OCI-LY7 (cell line): ENCODE results near the gene GPR3. TPM values are rescaled to one million over a fixed set of nuclear protein-coding genes. Genes with fewer than 3 reads are reported as not detected.

Source experiments
- BruUV-seq: library from RNA; stranded (reverse); fragments of 400-500 nt; replicated peaks from 2 replicates; lab custom pipeline; 2021; lab: Mats Ljungman, UMichigan
- CTCF ChIA-PET: fragments of 300-600 bp; sonication (Branson Sonifier 250); formaldehyde crosslinking; loops from one replicate; lab custom pipeline; 2022; ENCODE audit warnings: antibody characterized with exemption; ENCODE audit not compliant: unreplicated experiment; lab: Charles Lee
- POLR2A ChIA-PET: fragments of 300-600 bp; sonication (Branson Sonifier 250); formaldehyde crosslinking; loops from one replicate; lab custom pipeline; 2022; ENCODE audit warnings: antibody characterized with exemption; lab: Charles Lee
- DNase-seq: peaks from one replicate; pipeline ENCODE4 v3.0.0-alpha.2; 2015; ENCODE audit warnings: low spot score
- H2AFZ ChIP-seq: fragments of 200-600 bp; sonication (generic), shearing (Covaris generic); 2 replicates; pipeline ENCODE4 v1.6.1; 2014; ENCODE audit warnings: mild to moderate bottlenecking, antibody characterized with exemption, low read length, moderate library complexity
- H3K27ac ChIP-seq: fragments of 200-600 bp; sonication (generic); 2 replicates; pipeline ENCODE4 v1.5.1; 2014; ENCODE audit warnings: mixed run types, low read depth, mild to moderate bottlenecking, moderate library complexity, low read length, inconsistent platforms; ENCODE audit not compliant: poor library complexity, severe bottlenecking
- H3K36me3 ChIP-seq: fragments of 200-600 bp; sonication (generic); 2 replicates; pipeline ENCODE4 v1.6.1; 2014; ENCODE audit warnings: mild to moderate bottlenecking, antibody characterized with exemption, low read length, moderate library complexity, mixed read lengths; ENCODE audit not compliant: insufficient read depth
- H3K4me1 ChIP-seq: fragments of 200-600 bp; sonication (generic); 2 replicates; pipeline ENCODE4 v1.5.1; 2014; ENCODE audit warnings: mild to moderate bottlenecking, low read length; ENCODE audit not compliant: insufficient read depth, poor library complexity, severe bottlenecking
- H3K4me2 ChIP-seq: fragments of 200-600 bp; sonication (generic); 2 replicates; pipeline ENCODE4 v1.6.1; 2014; ENCODE audit warnings: mild to moderate bottlenecking, low read length
- H3K4me3 ChIP-seq: fragments of 200-600 bp; sonication (generic); 2 replicates; pipeline ENCODE4 v1.5.1; 2014; ENCODE audit warnings: mild to moderate bottlenecking, low read depth, low read length; ENCODE audit not compliant: poor library complexity, severe bottlenecking
- H3K79me2 ChIP-seq: fragments of 200-600 bp; sonication (generic); 2 replicates; pipeline ENCODE4 v1.6.1; 2016; ENCODE audit warnings: low read depth, mild to moderate bottlenecking, low read length, moderate library complexity, mixed read lengths; ENCODE audit not compliant: insufficient read depth
- H3K9me2 ChIP-seq: fragments of 200-600 bp; sonication (generic); 2 replicates; pipeline ENCODE4 v1.6.1; 2016; ENCODE audit warnings: mild to moderate bottlenecking, low read length, mixed read lengths; ENCODE audit not compliant: insufficient read depth
- H3K9me3 ChIP-seq: fragments of 200-600 bp; sonication (generic); 2 replicates; pipeline ENCODE4 v1.6.1; 2014; ENCODE audit warnings: mild to moderate bottlenecking, mixed run types, low read length, mixed read lengths
- H4K20me1 ChIP-seq: fragments of 200-600 bp; sonication (generic); 2 replicates; pipeline ENCODE4 v1.6.1; 2014; ENCODE audit warnings: mild to moderate bottlenecking, antibody characterized with exemption, low read length, moderate library complexity, mixed read lengths; ENCODE audit not compliant: insufficient read depth
- EZH2phosphoT487 ChIP-seq: fragments of 200-600 bp; sonication (generic); IDR thresholded peaks from 2 replicates; pipeline ENCODE4 v1.6.1; 2018; ENCODE audit warnings: low read depth, borderline replicate concordance, mild to moderate bottlenecking, mixed run types, antibody characterized with exemption, low read length, moderate library complexity, mixed read lengths
- intact Hi-C: fragments of 100-400 bp; cut with micrococcal nuclease; formaldehyde crosslinking; loops from one replicate; pipeline ENCODE4 v1.10.0; 2022; ENCODE audit not compliant: unreplicated experiment
- total RNA-seq, 2 experiments: library from RNA; depleted of rRNA in 1 of 2; stranded (reverse); fragments of >200 nt in 1 of 2; shearing (Covaris generic) in 1 of 2; gene quantifications; 2 replicates each; pipeline ENCODE4 v1.2.3, GENCODE V29; 2014 to 2022
- TF ChIP-seq, protein P1 (sequence below): fragments of 200-600 bp; sonication (generic); conservative IDR thresholded peaks from 2 replicates; pipeline ENCODE4 v1.5.1; 2014; ENCODE audit warnings: mild to moderate bottlenecking, antibody characterized with exemption, low read length, moderate library complexity, mixed read lengths

Gene GPR3
- total RNA-seq, 2 experiments from 2014 or later, result 0.25 to 0.32 TPM

DNA sequence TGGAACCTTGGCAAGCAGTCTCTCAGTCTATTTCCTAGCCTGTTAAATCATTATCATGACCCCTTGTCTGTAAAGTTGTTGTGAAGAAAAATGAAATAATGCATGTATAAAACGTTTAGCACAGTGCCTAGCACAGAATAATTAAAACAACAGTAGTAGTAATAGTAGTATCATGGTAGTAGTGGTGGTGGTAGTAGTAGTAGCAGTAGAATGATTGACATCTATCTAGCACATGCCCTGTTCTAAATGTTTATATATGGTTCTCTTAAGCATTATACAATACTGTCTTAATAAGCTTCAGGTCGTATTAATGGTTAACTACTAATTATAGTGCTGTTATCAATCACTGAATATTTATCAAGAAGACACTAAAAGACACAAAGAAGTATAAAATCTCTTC lies 46.7 kb downstream of the GPR3 start:
- intact Hi-C loops, result no loop called here

DNA sequence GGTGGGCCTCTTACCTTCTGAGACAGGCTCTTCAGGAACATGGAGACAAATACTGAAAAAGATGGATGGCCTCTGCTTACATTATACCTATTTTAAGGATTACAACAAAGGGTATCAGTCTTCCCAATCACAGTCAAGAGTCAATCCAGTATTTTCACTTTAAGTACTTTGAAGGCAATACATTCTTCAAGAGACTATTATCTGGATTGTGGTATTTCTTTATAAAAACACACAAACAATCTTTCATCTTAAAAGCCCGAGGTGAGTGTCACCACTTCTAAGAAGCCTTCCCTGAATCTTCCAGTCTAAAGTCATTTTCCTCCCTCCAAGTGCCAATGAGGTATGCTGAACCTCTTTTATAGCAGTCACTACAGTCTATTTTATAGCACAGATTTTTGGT lies 52.2 kb downstream of the GPR3 start:
- DNase-seq, result no peak
- Histone ChIP-seq H3K36me3 (peaks cover 16% of the 10 kb centered on the region), H3K9me2 (no peaks in the 10 kb centered on the region), H3K9me3 (no peaks in the 10 kb centered on the region), H4K20me1 (no peaks in the 10 kb centered on the region; the same call in 1 of the 2 replicates), H3K79me2 (peaks cover 75% of the 10 kb centered on the region), H3K4me3 (no peak overlapping the region), H3K4me1 (peaks cover 67% of the 10 kb centered on the region), H2AFZ (no peak overlapping the region), H3K27ac (no peak overlapping the region), H3K4me2 (peak overlapping the region; percentile 67)
- intact Hi-C loops, result no loop called here
- ChIA-PET POLR2A (interaction anchor here (0.5 to 3.3 kb wide), 4 partner anchors 8 to 694 kb away, joined by 4 to 24 read pairs (median 8); no protein-coding TSS in a partner anchor), CTCF (no interaction called here)
- TF ChIP-seq EZH2phosphoT487, result no peak
- TF ChIP-seq, protein P1, sequence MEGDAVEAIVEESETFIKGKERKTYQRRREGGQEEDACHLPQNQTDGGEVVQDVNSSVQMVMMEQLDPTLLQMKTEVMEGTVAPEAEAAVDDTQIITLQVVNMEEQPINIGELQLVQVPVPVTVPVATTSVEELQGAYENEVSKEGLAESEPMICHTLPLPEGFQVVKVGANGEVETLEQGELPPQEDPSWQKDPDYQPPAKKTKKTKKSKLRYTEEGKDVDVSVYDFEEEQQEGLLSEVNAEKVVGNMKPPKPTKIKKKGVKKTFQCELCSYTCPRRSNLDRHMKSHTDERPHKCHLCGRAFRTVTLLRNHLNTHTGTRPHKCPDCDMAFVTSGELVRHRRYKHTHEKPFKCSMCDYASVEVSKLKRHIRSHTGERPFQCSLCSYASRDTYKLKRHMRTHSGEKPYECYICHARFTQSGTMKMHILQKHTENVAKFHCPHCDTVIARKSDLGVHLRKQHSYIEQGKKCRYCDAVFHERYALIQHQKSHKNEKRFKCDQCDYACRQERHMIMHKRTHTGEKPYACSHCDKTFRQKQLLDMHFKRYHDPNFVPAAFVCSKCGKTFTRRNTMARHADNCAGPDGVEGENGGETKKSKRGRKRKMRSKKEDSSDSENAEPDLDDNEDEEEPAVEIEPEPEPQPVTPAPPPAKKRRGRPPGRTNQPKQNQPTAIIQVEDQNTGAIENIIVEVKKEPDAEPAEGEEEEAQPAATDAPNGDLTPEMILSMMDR, result no peak
- BruUV-seq, result no TSS peak

More for the DNA sequence above, 46.7 kb downstream of the GPR3 start:
- peaks cover 3% of the 10 kb centered on the region for H3K36me3 ChIP-seq
- H3K4me3 ChIP-seq, result peak overlapping the region; percentile 61
- H3K9me2 ChIP-seq, result no peaks in the 10 kb centered on the region
- DNase-seq, result no peak
- TF ChIP-seq, protein P1, result no peak
- no peak for TF ChIP-seq EZH2phosphoT487
- ChIA-PET CTCF (interaction anchor here (0.6 to 1.6 kb wide), 2 partner anchors 23 to 36 kb away, joined by 3 to 6 read pairs; no protein-coding TSS in a partner anchor), POLR2A (interaction anchor here (1.1 to 5.4 kb wide), 4 partner anchors 8 to 25 kb away, joined by 3 to 25 read pairs (median 4); no protein-coding TSS in a partner anchor)
- peaks cover 90% of the 10 kb centered on the region for H3K79me2 ChIP-seq
- H3K4me2 ChIP-seq, result peak overlapping the region; percentile 81
- no TSS peak for BruUV-seq
- H4K20me1 ChIP-seq, result no peaks in the 10 kb centered on the region
- no peaks in the 10 kb centered on the region for H3K9me3 ChIP-seq
- H2AFZ ChIP-seq, result no peak overlapping the region
- H3K4me1 ChIP-seq, result peaks cover 90% of the 10 kb centered on the region
- H3K27ac ChIP-seq, result peak overlapping the region; percentile 91

Other genes with a start within 250 kb of the GPR3 start
- gene SLC9A1, start 237.5 kb upstream of the GPR3 start, total RNA-seq (2014; rRNA removed; shearing (Covaris generic)), result 5.3 and 5.8 TPM in 2 replicates
- gene SLC9A1, start 237.5 kb upstream of the GPR3 start, total RNA-seq (2022), result 17.4 and 19.2 TPM in 2 replicates
- 9.7 and 18.2 TPM in 2 replicates for gene WDTC1, start 158.0 kb upstream of the GPR3 start, total RNA-seq (2014; rRNA removed; shearing (Covaris generic))
- gene WDTC1, start 158.0 kb upstream of the GPR3 start, total RNA-seq (2022), result 27.8 and 34.0 TPM in 2 replicates
- gene TMEM222, start 70.5 kb upstream of the GPR3 start, total RNA-seq (2014; rRNA removed; shearing (Covaris generic)), result 32.8 and 43.4 TPM in 2 replicates
- gene TMEM222, start 70.5 kb upstream of the GPR3 start, total RNA-seq (2022), result 29.5 and 30.9 TPM in 2 replicates
- 67.9 and 117 TPM in 2 replicates for gene SYTL1, start 50.6 kb upstream of the GPR3 start, total RNA-seq (2014; rRNA removed; shearing (Covaris generic))
- gene SYTL1, start 50.6 kb upstream of the GPR3 start, total RNA-seq (2022), result 81.7 and 91.6 TPM in 2 replicates
- gene MAP3K6, start 25.7 kb upstream of the GPR3 start, total RNA-seq (2014; rRNA removed; shearing (Covaris generic)), result 5.9 and 10.0 TPM in 2 replicates
- gene MAP3K6, start 25.7 kb upstream of the GPR3 start, total RNA-seq (2022), result 8.0 and 11.3 TPM in 2 replicates
- not detected in 2 replicates for gene FCN3, start 17.8 kb upstream of the GPR3 start, total RNA-seq (2014; rRNA removed; shearing (Covaris generic))
- gene FCN3, start 17.8 kb upstream of the GPR3 start, total RNA-seq (2022), result not detected in 2 replicates
- gene CD164L2, start 9.3 kb upstream of the GPR3 start, total RNA-seq (2014; rRNA removed; shearing (Covaris generic)), result 0.13 TPM in 1 of 2 replicates, not detected in the other
- gene CD164L2, start 9.3 kb upstream of the GPR3 start, total RNA-seq (2022), result not detected in 2 replicates
- 25.1 and 26.9 TPM in 2 replicates for gene WASF2, start 97.5 kb downstream of the GPR3 start, total RNA-seq (2014; rRNA removed; shearing (Covaris generic))
- gene WASF2, start 97.5 kb downstream of the GPR3 start, total RNA-seq (2022), result 106 and 110 TPM in 2 replicates
- gene AHDC1, start 211.5 kb downstream of the GPR3 start, total RNA-seq (2014; rRNA removed; shearing (Covaris generic)), result 5.5 and 6.5 TPM in 2 replicates
- gene AHDC1, start 211.5 kb downstream of the GPR3 start, total RNA-seq (2022), result 8.4 and 13.8 TPM in 2 replicates
- 2.2 and 4.1 TPM in 2 replicates for gene FGR, start 242.6 kb downstream of the GPR3 start, total RNA-seq (2014; rRNA removed; shearing (Covaris generic))
- gene FGR, start 242.6 kb downstream of the GPR3 start, total RNA-seq (2022), result 0.98 and 1.2 TPM in 2 replicates